Left forelimb (tissue), 1 donor: ENCODE results near the gene C14orf39.

ENCODE experiments used
- DNase-seq: peaks from one replicate; pipeline ENCODE4 v3.0.0-alpha.2; 2018; ENCODE audit warnings: low spot score

C14orf39 gene

GRCh38 chr14:60485598-60486251 lies at the start of gene C14orf39:
Gene C14orf39, minus strand, starts transcription at chr14:60486063. Its CDS starts 985 bp downstream, at chr14:60485078.
- peak; percentile 79 for DNase-seq

GRCh38 chr14:60532442-60532841 lies 46.6 kb upstream of the C14orf39 start:
- no peak for DNase-seq

GRCh38 chr14:60515511-60516289 lies 29.8 kb upstream of the C14orf39 start:
- DNase-seq: no peak

- DNase-seq: no peak
Measured at GRCh38 chr14:60514741-60515491, 29.1 kb upstream of the C14orf39 start.

- no peak for DNase-seq
Measured at GRCh38 chr14:60514378-60514740, 28.5 kb upstream of the C14orf39 start.

- no peak for DNase-seq
Measured at GRCh38 chr14:60512973-60513571, 27.2 kb upstream of the C14orf39 start.

GRCh38 chr14:60512126-60512525 lies 26.3 kb upstream of the C14orf39 start:
- no peak for DNase-seq

- DNase-seq: no peak
Measured at GRCh38 chr14:60510951-60511599, 25.2 kb upstream of the C14orf39 start.

GRCh38 chr14:60510254-60510950 lies 24.5 kb upstream of the C14orf39 start:
- no peak for DNase-seq

GRCh38 chr14:60509438-60510253 lies 23.8 kb upstream of the C14orf39 start:
- DNase-seq: no peak

GRCh38 chr14:60508707-60509437 lies 23.0 kb upstream of the C14orf39 start, which contains the start of gene SIX6:
Gene SIX6, plus strand, starts transcription at chr14:60509146. Its CDS starts 253 bp downstream, at chr14:60509399.
- peak; percentile 79 for DNase-seq

- DNase-seq: no peak
Measured at GRCh38 chr14:60508363-60508706, 22.5 kb upstream of the C14orf39 start.

- no peak for DNase-seq
Measured at GRCh38 chr14:60506985-60507829, 21.3 kb upstream of the C14orf39 start.

GRCh38 chr14:60506462-60506984 lies 20.7 kb upstream of the C14orf39 start:
- no peak for DNase-seq

- no peak for DNase-seq
Measured at GRCh38 chr14:60506010-60506409, 20.1 kb upstream of the C14orf39 start.

GRCh38 chr14:60505448-60505847 lies 19.6 kb upstream of the C14orf39 start:
- no peak for DNase-seq

- DNase-seq: no peak
Measured at GRCh38 chr14:60502541-60502940, 16.7 kb upstream of the C14orf39 start.

GRCh38 chr14:60495946-60496345 lies 10.1 kb upstream of the C14orf39 start:
- no peak for DNase-seq
